ENCODE data around the gene NUCKS1.

GRCh38 chr1:205706601-205707502 lies 43.1 kb downstream of the NUCKS1 start:
- TF ChIP-seq POLR2A (IDR thresholded peaks at IDR 0.05): no peak
- TF ChIP-seq CTCF (IDR thresholded peaks at IDR 0.05): no peak

Data from esophagus squamous epithelium (tissue), 4 donors.